Measurements from ENCODE around the gene LRRC55. TPM values are rescaled to one million over a fixed set of nuclear protein-coding genes. Genes with fewer than 3 reads are reported as not detected.

The LRRC55 gene
- total and polyA plus RNA-seq, 9 of the 15 experiments (the other 6 are each of a cell fraction or from before 2014, with no cell fraction given), result not detected

- H3K4me3 ChIP-seq, result no peak overlapping the region
- no peaks in the 10 kb centered on the region for H3K4me1 ChIP-seq (replicated peaks in 1 of 2; ENCODE audit: control insufficient read depth in 2 of 2, insufficient read depth in 2 of 2, low read length in 2 of 2)
- H2AFZ ChIP-seq (ENCODE audit: low read depth, low read length), result no peak overlapping the region
- intact Hi-C loops (cut with micrococcal nuclease) (no loop called here), in situ Hi-C loops (cut with MboI) (no loop called here)
- no peak for DNase-seq (ENCODE audit: extremely low read depth in 1 of 4, low spot score in 3 of 4)
- TF ChIP-seq RAD51 (IDR thresholded peaks at IDR 0.05; ENCODE audit: borderline replicate concordance, low read depth) (no peak), PRDM10 (IDR thresholded peaks at IDR 0.05; ENCODE audit: partially characterized antibody) (peak; percentile 26), KLF10 (CRISPR knock-in tag; IDR thresholded peaks at IDR 0.05) (no peak), ZNF511 (CRISPR knock-in tag; IDR thresholded peaks at IDR 0.05) (no peak), DPF2 (IDR thresholded peaks at IDR 0.05) (no peak)
- POLR2A ChIA-PET, result interaction anchor here (0.6 kb wide), 1 partner anchor 19 kb away, joined by 4 read pairs; no protein-coding TSS in a partner anchor
- H3K27ac ChIP-seq (ENCODE audit: extremely low read depth, low read depth, low read length), result no peak overlapping the region
- ATAC-seq, result no peak
- no peaks in the 10 kb centered on the region for H3K9me3 ChIP-seq (replicated peaks; ENCODE audit: control insufficient read depth, insufficient read depth, low read depth, low read length)
- CTCF ChIA-PET (ENCODE audit: low intra/inter-chr PET ratio), result no interaction called here
- no peak for FAIRE-seq
- no TSS peak for BruUV-seq (replicated peaks)
- H4K20me1 ChIP-seq (replicated peaks; ENCODE audit: control insufficient read depth, insufficient read depth, low read length), result no peaks in the 10 kb centered on the region
- no peaks in the 10 kb centered on the region for H3K36me3 ChIP-seq (ENCODE audit: control insufficient read depth, insufficient read depth, low read length)
- H3K27me3 ChIP-seq (ENCODE audit: control insufficient read depth in 2 of 2, insufficient read depth in 2 of 2, low read length in 2 of 2), result peaks cover 0 to 14% of the 10 kb centered on the region in 2 experiments; a peak in 3 of 5 replicates
- no peaks in the 10 kb centered on the region for H3K9me1 ChIP-seq (ENCODE audit: control insufficient read depth, insufficient read depth, low read length)
- 11% methylated on average over 7 of the region's 7 CpGs for whole genome bisulfite sequencing (ENCODE audit: insufficient coverage, low coverage, missing lambda C conversion rate)
- H3K4me2 ChIP-seq (ENCODE audit: insufficient read depth, low read length), result no peak overlapping the region
- H3K9ac ChIP-seq (ENCODE audit: insufficient read depth in 1 of 2, low read depth in 2 of 2, low read length in 2 of 2), result no peak overlapping the region
- no peaks in the 10 kb centered on the region for H3K79me2 ChIP-seq (ENCODE audit: control insufficient read depth, insufficient read depth, low read length)
These were observed 29.0 kb downstream of the LRRC55 start for GRCh38 chr11:57210781-57211180.
